ENCODE results near the gene HS3ST5.
"Not testable (repeated sequence)": the region's sequence is repeated elsewhere in the genome, so short reads cannot be mapped to it uniquely, and the experiment has no call there.

- TF ChIP-seq CTCF, EP300 (IDR thresholded peaks at IDR 0.05): not testable (repeated sequence)
These were observed 298.3 kb downstream of the HS3ST5 start for GRCh38 chr6:114044566-114044965.

Measured in stomach (tissue), 4 donors.